ENCODE data around the gene AJUBA. TPM values are rescaled to one million over a fixed set of nuclear protein-coding genes. Genes with fewer than 3 reads are reported as not detected.
A peak's percentile ranks its signal among the peaks of the same experiment; 100 is the strongest.
"Not testable (repeated sequence)": the region's sequence is repeated elsewhere in the genome, so short reads cannot be mapped to it uniquely, and the experiment has no call there.

AJUBA gene
- total RNA-seq, 4 donors from 2014 or later: 66.0 to 120 (median 79.2) TPM

DNA sequence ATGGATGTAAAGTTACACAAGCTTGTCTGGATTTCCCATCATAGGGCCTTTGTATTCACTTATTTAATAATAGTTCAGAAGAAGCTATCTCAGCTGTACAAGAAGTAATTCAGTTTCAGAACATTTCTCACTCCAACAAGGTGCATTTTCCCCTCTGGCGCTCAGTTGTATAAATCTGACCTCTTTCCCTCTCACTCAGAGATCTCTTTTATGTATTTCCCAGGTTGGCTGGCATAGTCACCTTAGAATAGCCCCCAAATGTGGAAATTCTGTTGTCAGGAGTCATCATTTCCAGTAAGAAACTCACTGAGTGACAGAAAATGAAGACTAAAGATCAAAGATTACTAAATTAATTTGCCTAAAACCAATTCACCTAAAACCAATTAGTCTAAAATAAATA, 11.2 kb downstream of the AJUBA start:
- H3K27ac ChIP-seq: no peak overlapping the region
- H3K9me3 ChIP-seq: no peaks in the 10 kb centered on the region
- no peaks in the 10 kb centered on the region for H3K27me3 ChIP-seq
- 100% methylated on average over 1 of the region's 1 CpG for WGBS
- H3K4me1 ChIP-seq: peaks cover 14% of the 10 kb centered on the region
- TF ChIP-seq POLR2A (IDR thresholded peaks at IDR 0.05) (no peak), EP300 (IDR thresholded peaks at IDR 0.05) (no peak), POLR2AphosphoS5 (IDR thresholded peaks at IDR 0.05) (no peak)
- TF ChIP-seq, protein P1, sequence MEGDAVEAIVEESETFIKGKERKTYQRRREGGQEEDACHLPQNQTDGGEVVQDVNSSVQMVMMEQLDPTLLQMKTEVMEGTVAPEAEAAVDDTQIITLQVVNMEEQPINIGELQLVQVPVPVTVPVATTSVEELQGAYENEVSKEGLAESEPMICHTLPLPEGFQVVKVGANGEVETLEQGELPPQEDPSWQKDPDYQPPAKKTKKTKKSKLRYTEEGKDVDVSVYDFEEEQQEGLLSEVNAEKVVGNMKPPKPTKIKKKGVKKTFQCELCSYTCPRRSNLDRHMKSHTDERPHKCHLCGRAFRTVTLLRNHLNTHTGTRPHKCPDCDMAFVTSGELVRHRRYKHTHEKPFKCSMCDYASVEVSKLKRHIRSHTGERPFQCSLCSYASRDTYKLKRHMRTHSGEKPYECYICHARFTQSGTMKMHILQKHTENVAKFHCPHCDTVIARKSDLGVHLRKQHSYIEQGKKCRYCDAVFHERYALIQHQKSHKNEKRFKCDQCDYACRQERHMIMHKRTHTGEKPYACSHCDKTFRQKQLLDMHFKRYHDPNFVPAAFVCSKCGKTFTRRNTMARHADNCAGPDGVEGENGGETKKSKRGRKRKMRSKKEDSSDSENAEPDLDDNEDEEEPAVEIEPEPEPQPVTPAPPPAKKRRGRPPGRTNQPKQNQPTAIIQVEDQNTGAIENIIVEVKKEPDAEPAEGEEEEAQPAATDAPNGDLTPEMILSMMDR (IDR thresholded peaks at IDR 0.05): no peak
- H3K4me3 ChIP-seq: no peak overlapping the region
- peaks cover 12% of the 10 kb centered on the region for H3K36me3 ChIP-seq
- DNase-seq (ENCODE audit: low spot score in 2 of 2): no peak

DNA sequence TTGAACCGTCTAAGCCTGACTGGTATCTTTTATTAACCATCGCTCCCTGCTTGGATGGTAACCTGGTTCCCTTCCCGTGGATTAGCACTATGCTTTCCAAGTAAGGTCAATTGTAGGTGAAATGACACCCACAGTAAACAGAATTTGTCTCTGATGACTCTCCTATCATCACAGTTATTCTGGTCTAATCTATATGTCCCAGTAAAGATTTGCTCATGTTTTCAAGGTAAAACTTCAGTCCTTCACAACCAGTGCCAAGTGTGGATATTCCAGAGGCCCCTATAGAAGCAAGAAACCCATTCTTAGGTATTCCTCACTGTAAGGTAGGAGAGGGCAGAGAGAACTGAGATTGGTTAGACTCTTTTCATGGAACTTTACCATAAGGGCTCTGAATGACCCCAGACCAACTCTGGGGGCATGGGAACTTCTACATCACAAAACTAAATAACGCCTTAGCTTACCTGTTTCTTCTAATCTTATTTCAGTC, 15.5 kb downstream of the AJUBA start:
- Histone ChIP-seq H3K36me3 (no peaks in the 10 kb centered on the region), H3K27ac (no peak overlapping the region), H3K27me3 (no peaks in the 10 kb centered on the region), H3K9me3 (no peaks in the 10 kb centered on the region), H3K4me3 (no peak overlapping the region), H3K4me1 (no peaks in the 10 kb centered on the region)
- peak in 1 of 2 donors; percentile 7 for DNase-seq (ENCODE audit: low spot score in 2 of 2)
- TF ChIP-seq, protein P1 (IDR thresholded peaks at IDR 0.05): no peak
- no peak for TF ChIP-seq EP300 (IDR thresholded peaks at IDR 0.05)
- TF ChIP-seq POLR2A (IDR thresholded peaks at IDR 0.05): no peak
- TF ChIP-seq POLR2AphosphoS5 (IDR thresholded peaks at IDR 0.05): no peak
- WGBS: 53% methylated on average over 4 of the region's 4 CpGs

DNA sequence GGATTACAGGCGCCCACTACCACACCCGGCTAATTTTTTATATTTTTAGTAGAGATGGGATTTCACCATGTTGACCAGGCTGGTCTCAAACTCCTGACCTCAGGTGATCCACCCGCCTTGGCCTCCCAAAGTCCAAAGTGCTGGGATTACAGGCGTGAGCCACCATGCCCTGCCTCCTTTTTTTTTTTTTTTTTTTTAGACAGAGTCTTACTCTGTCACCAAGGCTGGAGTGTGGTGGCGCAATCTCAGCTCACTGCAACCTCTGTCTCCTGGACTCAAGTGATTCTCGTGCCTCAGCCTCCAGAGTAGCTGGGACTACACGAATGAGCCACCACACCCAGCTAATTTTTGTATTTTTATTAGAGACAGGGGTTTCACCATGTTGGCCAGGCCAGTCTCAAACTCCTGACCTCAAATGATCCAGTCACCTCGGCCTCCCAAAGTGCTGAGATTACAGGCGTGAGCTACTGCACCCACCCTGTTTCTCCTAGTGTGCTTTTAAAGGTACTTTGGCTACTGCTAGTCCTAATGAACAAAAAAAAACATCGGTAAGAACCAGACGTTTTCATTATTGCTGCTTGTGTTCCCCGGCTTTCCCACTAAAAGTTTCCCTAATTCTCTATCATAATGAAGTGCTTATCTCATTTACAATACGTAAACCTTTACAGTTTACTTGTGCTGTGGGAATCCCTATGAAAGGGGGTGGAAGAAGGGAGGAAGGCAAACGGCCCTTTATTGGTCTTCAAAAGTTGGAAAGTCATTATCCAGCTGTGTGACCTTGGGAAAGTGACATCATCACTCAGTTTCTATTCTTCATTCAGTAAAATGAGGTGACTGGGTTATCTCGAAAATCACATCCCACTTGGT, 16.2 kb downstream of the AJUBA start:
- WGBS: 68% methylated on average over 15 of the region's 15 CpGs
- DNase-seq (ENCODE audit: low spot score in 2 of 2): peak in 1 of 2 donors; percentile 8
- H3K9me3 ChIP-seq, H3K36me3 ChIP-seq, H3K27me3 ChIP-seq, H3K4me1 ChIP-seq, H3K27ac ChIP-seq, H3K4me3 ChIP-seq: not testable (repeated sequence)

DNA sequence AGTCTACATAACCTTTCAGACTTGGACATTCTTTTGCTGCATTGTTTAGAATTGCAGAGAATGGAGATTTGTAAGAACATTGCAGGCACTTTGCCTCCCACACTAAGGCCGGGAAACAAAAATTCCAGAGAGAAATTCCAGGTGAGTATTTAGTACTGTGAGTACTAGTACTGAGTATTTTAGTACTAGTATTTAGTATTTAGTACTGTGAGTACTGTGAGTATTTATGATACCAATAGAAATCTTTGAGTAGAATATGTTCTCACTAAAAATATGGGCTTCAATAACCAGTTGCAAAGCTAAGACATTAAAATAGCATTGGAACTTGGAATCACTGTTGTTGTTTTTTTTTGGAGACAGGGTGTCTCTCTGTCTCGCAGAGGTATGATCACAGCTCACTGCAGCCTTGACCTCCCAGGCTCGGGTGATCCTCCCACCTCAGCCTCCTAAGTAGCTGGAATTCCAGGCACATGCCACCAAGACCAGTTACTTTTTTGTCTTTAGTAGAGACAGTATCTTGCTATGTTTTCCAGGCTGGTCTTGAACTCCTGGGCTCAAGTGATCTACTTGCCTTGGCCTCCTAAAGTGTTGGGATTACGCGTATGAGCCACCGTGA, 20.2 kb downstream of the AJUBA start:
- no peak for DNase-seq (ENCODE audit: low spot score in 2 of 2)

DNA sequence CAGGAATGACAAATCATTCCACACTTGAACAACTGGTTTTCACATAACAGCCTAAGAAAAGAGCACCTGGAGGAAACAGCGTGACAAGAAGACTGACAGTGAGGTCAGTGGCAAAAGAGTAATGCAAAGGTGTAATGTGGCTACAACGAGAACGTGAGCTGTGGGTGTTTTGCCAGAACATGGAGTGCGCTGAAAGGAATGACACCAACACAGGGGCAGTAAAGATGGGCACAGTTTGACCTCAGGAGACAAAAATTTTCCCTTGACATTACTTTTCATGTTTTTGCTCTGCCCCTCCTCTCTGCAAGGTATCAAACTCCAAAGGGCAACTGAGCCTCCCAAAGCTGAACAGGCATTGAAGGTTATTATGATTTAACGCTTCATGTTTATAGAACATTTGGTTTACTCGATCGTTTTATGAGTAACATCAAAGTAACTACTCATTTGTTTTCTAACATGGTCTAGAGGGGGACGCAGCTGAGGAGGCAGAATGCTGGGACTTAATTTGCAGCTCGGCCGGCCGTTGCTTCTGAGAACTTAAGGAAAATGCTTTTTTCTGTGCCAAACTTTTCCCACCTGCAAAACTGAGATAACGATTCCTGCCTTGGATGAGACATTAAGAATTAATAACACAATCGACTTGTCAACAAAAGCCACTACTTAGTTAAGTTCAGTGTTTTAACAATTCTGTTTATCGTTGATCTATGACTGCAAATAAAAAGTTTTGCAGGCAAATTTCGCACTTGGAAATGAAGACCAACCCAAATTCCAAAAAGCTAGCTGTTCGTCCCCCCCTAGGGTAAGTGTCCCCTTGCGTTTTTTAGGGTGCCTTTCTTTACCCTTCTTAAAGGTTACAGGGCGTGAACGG, 26.4 kb downstream of the AJUBA start:
- DNase-seq (ENCODE audit: low spot score in 2 of 2): peak in 1 of 2 donors; percentile 34
- WGBS: 16% methylated on average over 19 of the region's 19 CpGs
- TF ChIP-seq POLR2AphosphoS5 (IDR thresholded peaks at IDR 0.05): no peak
- no peak for TF ChIP-seq POLR2A (IDR thresholded peaks at IDR 0.05)
- TF ChIP-seq EP300 (IDR thresholded peaks at IDR 0.05): no peak
- TF ChIP-seq, protein P1 (IDR thresholded peaks at IDR 0.05): no peak
- peak overlapping the region; percentile 93 for H3K27ac ChIP-seq
- peaks cover 17% of the 10 kb centered on the region for H3K4me1 ChIP-seq
- no peaks in the 10 kb centered on the region for H3K27me3 ChIP-seq
- peak overlapping the region; percentile 65 for H3K4me3 ChIP-seq
- H3K36me3 ChIP-seq: peaks cover 16% of the 10 kb centered on the region
- no peaks in the 10 kb centered on the region for H3K9me3 ChIP-seq

More for the DNA sequence above, 20.2 kb downstream of the AJUBA start:
- H3K27me3 ChIP-seq: no peaks in the 10 kb centered on the region
- no peaks in the 10 kb centered on the region for H3K9me3 ChIP-seq
- no peak overlapping the region for H3K27ac ChIP-seq
- WGBS: 97% methylated on average over 6 of the region's 6 CpGs
- H3K4me3 ChIP-seq: no peak overlapping the region
- no peak for TF ChIP-seq POLR2A (IDR thresholded peaks at IDR 0.05)
- TF ChIP-seq EP300 (IDR thresholded peaks at IDR 0.05): no peak
- TF ChIP-seq POLR2AphosphoS5 (IDR thresholded peaks at IDR 0.05): no peak
- TF ChIP-seq, protein P1 (IDR thresholded peaks at IDR 0.05): no peak
- H3K36me3 ChIP-seq: no peaks in the 10 kb centered on the region
- H3K4me1 ChIP-seq: peaks cover 5% of the 10 kb centered on the region
